Hypothalamus (tissue), 51 donors: ENCODE results near the gene KRI1.
"Not testable (repeated sequence)": the region's sequence is repeated elsewhere in the genome, so short reads cannot be mapped to it uniquely, and the experiment has no call there.

Experiments used
- DNase-seq, 51 donors: peaks; one replicate each; lab custom pipeline; 2025; lab: John Stamatoyannopoulos, UW

Gene KRI1

GRCh38 chr19:10577951-10578350, 12.1 kb upstream of the KRI1 start:
- DNase-seq = no peak

- DNase-seq = no peak
These were observed 9.4 kb upstream of the KRI1 start for GRCh38 chr19:10575011-10575716.

GRCh38 chr19:10574462-10574861, 8.7 kb upstream of the KRI1 start:
- no peak for DNase-seq

GRCh38 chr19:10573793-10574192, 8.0 kb upstream of the KRI1 start:
- DNase-seq = not testable (repeated sequence)

- peak; percentile 73 to 100 (median 99) for DNase-seq
These were observed 3.2 kb upstream of the KRI1 start, which contains the start of gene CDKN2D for GRCh38 chr19:10568826-10569651. Gene CDKN2D (minus strand): TSS chr19:10568979. CDS start chr19:10568653, 326 bp downstream.

GRCh38 chr19:10568062-10568825, 2.4 kb upstream of the KRI1 start:
- peak in 13 of 51 donors; percentile 13 to 63 (median 46) for DNase-seq

GRCh38 chr19:10567656-10568055, 1.8 kb upstream of the KRI1 start:
- DNase-seq = no peak

- DNase-seq = peak in 4 of 51 donors; percentile 6 to 14 (median 9)
These were observed 1.0 kb upstream of the KRI1 start for GRCh38 chr19:10566658-10567410.

GRCh38 chr19:10566408-10566657, 523 bp upstream of the KRI1 start:
- no peak for DNase-seq

GRCh38 chr19:10565028-10565566, 713 bp downstream of the KRI1 start:
- peak in 10 of 51 donors; percentile 28 to 49 (median 39) for DNase-seq

- no peak for DNase-seq
These were observed 3.2 kb downstream of the KRI1 start for GRCh38 chr19:10562609-10563008.

GRCh38 chr19:10560154-10560553, 5.7 kb downstream of the KRI1 start:
- DNase-seq = no peak

- DNase-seq = no peak
These were observed 8.1 kb downstream of the KRI1 start for GRCh38 chr19:10557603-10558197.

GRCh38 chr19:10555610-10555973, 10.2 kb downstream of the KRI1 start:
- no peak for DNase-seq

- no peak for DNase-seq
These were observed 10.8 kb downstream of the KRI1 start for GRCh38 chr19:10554760-10555609.

- DNase-seq = peak in 1 of 51 donors; percentile 7
These were observed 11.8 kb downstream of the KRI1 start for GRCh38 chr19:10553943-10554381.

GRCh38 chr19:10553087-10553667, 12.6 kb downstream of the KRI1 start:
- DNase-seq = no peak

- DNase-seq = peak in 3 of 51 donors; percentile 5 to 9 (median 9)
These were observed 13.2 kb downstream of the KRI1 start for GRCh38 chr19:10552510-10553053.
